Measurements from ENCODE around the gene OR2L5. TPM values are rescaled to one million over a fixed set of nuclear protein-coding genes. Genes with fewer than 3 reads are reported as not detected.

Gene OR2L5
- total RNA-seq, 1 donor from 2014 or later: not detected

Other genes with a start within 250 kb of the OR2L5 start
- not detected in 2 replicates for gene OR14A16, start 189.5 kb upstream of the OR2L5 start, total RNA-seq
- gene OR11L1, start 171.8 kb upstream of the OR2L5 start, total RNA-seq: not detected in 2 replicates
- gene TRIM58, start 156.5 kb upstream of the OR2L5 start, total RNA-seq: 1.6 and 2.1 TPM in 2 replicates
- 0.75 and 0.96 TPM in 2 replicates for gene OR2W3, start 118.1 kb upstream of the OR2L5 start, total RNA-seq
- not detected in 2 replicates for gene OR2T8, start 93.4 kb upstream of the OR2L5 start, total RNA-seq
- not detected in 2 replicates for gene OR2AJ1, start 88.8 kb upstream of the OR2L5 start, total RNA-seq
- gene OR2L8, start 64.8 kb upstream of the OR2L5 start, total RNA-seq: not detected in 2 replicates
- not detected in 2 replicates for gene OR2AK2, start 48.4 kb upstream of the OR2L5 start, total RNA-seq
- gene OR2L2, start 16.4 kb downstream of the OR2L5 start, total RNA-seq: 0.09 TPM in 2 replicates
- gene OR2L3, start 33.2 kb downstream of the OR2L5 start, total RNA-seq: not detected in 2 replicates
- not detected in 2 replicates for gene OR2L13, start 81.5 kb downstream of the OR2L5 start, total RNA-seq
- gene OR2M5, start 131.5 kb downstream of the OR2L5 start, total RNA-seq: not detected in 2 replicates
- not detected in 2 replicates for gene OR2M2, start 161.2 kb downstream of the OR2L5 start, total RNA-seq
- gene OR2M3, start 183.6 kb downstream of the OR2L5 start, total RNA-seq: not detected in 2 replicates
- not detected in 2 replicates for gene OR2M4, start 217.8 kb downstream of the OR2L5 start, total RNA-seq